ENCODE measurements around the gene DAG1. TPM values are rescaled to one million over a fixed set of nuclear protein-coding genes. Genes with fewer than 3 reads are reported as not detected.

DAG1 gene
- total RNA-seq, 2 donors from 2014 or later: 145 to 176 TPM

DNA sequence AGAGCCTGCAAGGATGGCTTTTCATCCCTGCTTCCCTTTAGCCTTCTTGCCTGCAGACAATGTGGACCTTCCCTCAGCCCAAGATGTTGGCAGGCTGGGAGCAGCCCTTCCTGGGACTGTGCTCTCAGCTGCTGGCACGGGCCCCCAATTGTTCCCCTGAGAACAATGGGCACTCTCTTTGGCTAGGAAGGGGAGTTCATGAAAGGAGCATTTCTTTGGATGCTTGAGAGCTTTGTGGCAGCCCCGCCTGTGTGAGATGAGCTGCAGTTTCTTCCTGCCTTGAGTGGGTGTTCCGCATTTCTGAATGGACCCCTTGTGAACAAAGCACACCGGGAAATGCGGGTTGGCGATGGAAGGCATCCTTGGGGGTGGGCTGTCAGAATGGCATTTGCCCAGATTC lies 49.2 kb downstream of the DAG1 start:
- Mint-ChIP-seq H3K27ac (peak overlapping the region; percentile 53), H3K36me3 (ENCODE audit: low read depth) (peaks cover 69% of the 10 kb centered on the region), H3K27me3 (ENCODE audit: insufficient read depth) (no peaks in the 10 kb centered on the region), H3K4me3 (no peak overlapping the region), H3K4me1 (no peaks in the 10 kb centered on the region), H3K9me3 (no peaks in the 10 kb centered on the region)
- TF ChIP-seq, protein P1, sequence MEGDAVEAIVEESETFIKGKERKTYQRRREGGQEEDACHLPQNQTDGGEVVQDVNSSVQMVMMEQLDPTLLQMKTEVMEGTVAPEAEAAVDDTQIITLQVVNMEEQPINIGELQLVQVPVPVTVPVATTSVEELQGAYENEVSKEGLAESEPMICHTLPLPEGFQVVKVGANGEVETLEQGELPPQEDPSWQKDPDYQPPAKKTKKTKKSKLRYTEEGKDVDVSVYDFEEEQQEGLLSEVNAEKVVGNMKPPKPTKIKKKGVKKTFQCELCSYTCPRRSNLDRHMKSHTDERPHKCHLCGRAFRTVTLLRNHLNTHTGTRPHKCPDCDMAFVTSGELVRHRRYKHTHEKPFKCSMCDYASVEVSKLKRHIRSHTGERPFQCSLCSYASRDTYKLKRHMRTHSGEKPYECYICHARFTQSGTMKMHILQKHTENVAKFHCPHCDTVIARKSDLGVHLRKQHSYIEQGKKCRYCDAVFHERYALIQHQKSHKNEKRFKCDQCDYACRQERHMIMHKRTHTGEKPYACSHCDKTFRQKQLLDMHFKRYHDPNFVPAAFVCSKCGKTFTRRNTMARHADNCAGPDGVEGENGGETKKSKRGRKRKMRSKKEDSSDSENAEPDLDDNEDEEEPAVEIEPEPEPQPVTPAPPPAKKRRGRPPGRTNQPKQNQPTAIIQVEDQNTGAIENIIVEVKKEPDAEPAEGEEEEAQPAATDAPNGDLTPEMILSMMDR (conservative IDR thresholded peaks at IDR 0.05): no peak
- Histone ChIP-seq H3K9me3 (ENCODE audit: control insufficient read depth, low read length) (no peaks in the 10 kb centered on the region), H3K27ac (ENCODE audit: low read depth, low read length) (peak overlapping the region; percentile 61), H3K4me1 (ENCODE audit: control insufficient read depth, insufficient read depth, low read length) (no peaks in the 10 kb centered on the region), H3K4me3 (ENCODE audit: low read length) (no peak overlapping the region), H3K36me3 (ENCODE audit: control insufficient read depth, insufficient read depth, low read length) (peaks cover 72% of the 10 kb centered on the region), H3K27me3 (ENCODE audit: control insufficient read depth, insufficient read depth, low read length, poor library complexity, severe bottlenecking) (no peaks in the 10 kb centered on the region), H3K9ac (ENCODE audit: extremely low read depth, low read length, poor library complexity, severe bottlenecking) (no peak overlapping the region)
- 64 to 88% methylated on average over 2 to 6 of the region's 6 CpGs for WGBS, 2 experiments (ENCODE audit: insufficient coverage in 1 of 2, insufficient read length in 1 of 2)
- no peak for DNase-seq

DNA sequence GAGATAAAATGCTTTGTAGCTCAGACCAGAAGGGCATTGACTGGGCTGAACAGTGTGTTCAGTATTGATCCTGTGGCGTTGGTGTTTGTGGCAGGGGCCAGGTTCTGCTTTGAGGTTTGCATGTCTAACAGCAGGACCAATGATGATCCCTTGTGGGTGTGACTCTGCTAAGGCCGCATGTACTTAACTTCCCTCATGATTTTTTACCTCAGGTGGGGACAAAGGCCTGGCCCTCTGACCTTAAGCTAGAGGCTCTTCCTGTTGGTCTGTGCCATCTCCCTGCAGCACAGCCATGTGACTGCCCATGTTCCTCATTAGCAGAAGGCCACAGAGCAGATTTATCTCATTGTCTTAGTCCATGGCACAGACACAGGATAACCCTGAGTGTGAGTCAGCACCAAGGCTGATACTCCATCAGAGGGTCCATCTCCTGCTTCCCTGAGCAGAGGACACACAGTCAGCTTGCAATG lies 49.9 kb downstream of the DAG1 start:
- no peak for DNase-seq
- Mint-ChIP-seq H3K4me1 (no peaks in the 10 kb centered on the region), H3K9me3 (no peaks in the 10 kb centered on the region), H3K4me3 (no peak overlapping the region), H3K27me3 (ENCODE audit: insufficient read depth) (no peaks in the 10 kb centered on the region), H3K36me3 (ENCODE audit: low read depth) (peaks cover 64% of the 10 kb centered on the region), H3K27ac (no peak overlapping the region)
- TF ChIP-seq, protein P1 (conservative IDR thresholded peaks at IDR 0.05): no peak
- Histone ChIP-seq H3K4me3 (ENCODE audit: low read length) (no peak overlapping the region), H3K9me3 (ENCODE audit: control insufficient read depth, low read length) (no peaks in the 10 kb centered on the region), H3K27me3 (ENCODE audit: control insufficient read depth, insufficient read depth, low read length, poor library complexity, severe bottlenecking) (no peaks in the 10 kb centered on the region), H3K4me1 (ENCODE audit: control insufficient read depth, insufficient read depth, low read length) (no peaks in the 10 kb centered on the region), H3K27ac (ENCODE audit: low read depth, low read length) (no peak overlapping the region), H3K9ac (ENCODE audit: extremely low read depth, low read length, poor library complexity, severe bottlenecking) (no peak overlapping the region), H3K36me3 (ENCODE audit: control insufficient read depth, insufficient read depth, low read length) (peaks cover 69% of the 10 kb centered on the region)
- 94 to 96% methylated on average over 2 of the region's 2 CpGs for WGBS, 2 experiments (ENCODE audit: insufficient coverage in 1 of 2, insufficient read length in 1 of 2)

DNA sequence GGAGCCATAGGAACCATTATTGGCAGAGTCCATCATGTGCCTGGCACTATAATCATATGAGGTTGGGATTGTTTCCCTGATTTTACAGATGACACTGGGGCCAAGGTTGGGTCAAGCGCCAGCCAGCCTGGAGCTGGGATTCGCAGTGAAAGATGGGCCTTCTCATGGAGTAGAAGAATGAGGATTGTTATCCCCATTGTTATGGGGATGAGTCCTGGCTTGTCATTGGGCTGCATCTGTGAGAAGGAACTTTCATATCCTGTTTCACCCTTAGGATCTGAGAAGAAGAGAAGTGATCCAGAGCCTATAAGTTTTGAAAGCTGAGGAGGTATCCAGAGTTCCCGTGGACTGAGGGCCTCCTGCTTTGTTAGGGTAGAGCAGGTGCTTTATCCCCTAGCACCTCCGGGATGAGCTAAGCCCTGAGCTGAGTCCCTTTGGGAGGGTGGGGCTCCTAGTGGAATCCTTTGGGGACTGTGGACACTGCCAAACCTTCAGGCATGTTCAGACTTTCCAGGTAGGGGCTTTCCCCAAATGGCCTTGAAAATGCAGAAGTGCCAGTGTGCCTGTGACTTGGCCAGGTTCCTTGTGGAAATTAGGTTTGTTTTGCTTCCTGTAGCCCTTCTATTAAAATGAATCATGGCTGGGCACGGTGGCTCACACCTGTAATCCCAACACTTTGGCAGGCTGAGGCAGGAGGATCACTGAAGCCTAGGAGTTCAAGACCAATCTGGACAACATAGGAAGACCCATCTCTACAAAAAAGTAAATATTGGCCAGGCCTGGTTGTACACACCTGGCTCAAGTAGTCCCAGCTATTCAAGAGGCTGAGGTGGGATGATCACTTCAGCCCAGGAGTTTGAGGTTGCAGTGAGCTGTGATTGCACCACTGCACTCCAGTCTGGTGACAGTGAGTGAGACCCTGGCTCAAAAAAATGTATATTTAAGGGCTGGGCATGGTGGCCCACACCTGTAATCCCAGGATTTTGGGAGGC lies 54.0 kb downstream of the DAG1 start:
- Histone ChIP-seq H3K9ac (ENCODE audit: extremely low read depth, low read length, poor library complexity, severe bottlenecking) (no peak overlapping the region), H3K4me3 (ENCODE audit: low read length) (no peak overlapping the region), H3K4me1 (ENCODE audit: control insufficient read depth, insufficient read depth, low read length) (no peaks in the 10 kb centered on the region), H3K27ac (ENCODE audit: low read depth, low read length) (peak overlapping the region; percentile 34), H3K27me3 (ENCODE audit: control insufficient read depth, insufficient read depth, low read length, poor library complexity, severe bottlenecking) (no peaks in the 10 kb centered on the region), H3K36me3 (ENCODE audit: control insufficient read depth, insufficient read depth, low read length) (peaks cover 52% of the 10 kb centered on the region), H3K9me3 (ENCODE audit: control insufficient read depth, low read length) (no peaks in the 10 kb centered on the region)
- Mint-ChIP-seq H3K4me3 (no peak overlapping the region), H3K9me3 (no peaks in the 10 kb centered on the region), H3K36me3 (ENCODE audit: low read depth) (peaks cover 55% of the 10 kb centered on the region), H3K4me1 (no peaks in the 10 kb centered on the region), H3K27ac (no peak overlapping the region), H3K27me3 (ENCODE audit: insufficient read depth) (no peaks in the 10 kb centered on the region)
- no peak for DNase-seq
- TF ChIP-seq, protein P1 (conservative IDR thresholded peaks at IDR 0.05): no peak
- WGBS, 2 experiments (ENCODE audit: insufficient coverage in 1 of 2, insufficient read length in 1 of 2): 95 to 96% methylated on average over 4 to 5 of the region's 5 CpGs
